ENCODE data around the gene RIBC2.

RIBC2 gene

GRCh38 chr22:45475063-45475747, 61.7 kb downstream of the RIBC2 start:
- DNase-seq (ENCODE audit: low spot score): no peak

DNA sequence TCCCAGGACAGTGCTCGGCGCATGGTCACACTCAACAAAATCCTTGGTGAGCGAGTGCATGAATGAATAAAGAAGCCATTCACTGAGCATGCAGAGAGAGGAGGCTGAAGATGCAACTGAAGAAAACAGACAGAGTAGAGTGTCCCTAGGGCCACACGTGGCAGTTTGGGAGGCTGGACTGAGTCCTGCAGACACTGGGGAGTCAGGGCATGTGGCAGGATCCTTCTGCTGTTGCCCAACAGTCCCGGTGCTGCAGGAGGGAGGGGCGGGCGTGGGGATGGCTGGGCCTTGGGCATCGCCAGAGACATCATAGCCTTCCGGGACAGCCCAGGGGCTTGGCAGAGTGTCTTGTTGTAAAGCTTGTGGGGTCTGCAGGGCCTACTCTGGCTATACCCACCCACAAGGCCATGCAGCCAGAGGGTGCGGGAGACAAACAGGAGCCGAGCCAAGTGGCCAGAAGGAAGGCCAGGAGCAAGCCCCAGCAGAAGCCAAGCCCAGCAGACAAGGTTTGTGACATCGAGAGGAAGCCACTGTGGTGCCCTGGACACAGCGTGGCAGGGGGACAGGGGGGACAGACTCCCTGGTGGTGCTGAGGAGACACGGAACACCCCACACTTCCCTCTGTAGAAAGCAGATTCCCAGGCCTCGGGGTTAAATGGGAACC, 62.5 kb downstream of the RIBC2 start:
- no peak for DNase-seq (ENCODE audit: low spot score)

DNA sequence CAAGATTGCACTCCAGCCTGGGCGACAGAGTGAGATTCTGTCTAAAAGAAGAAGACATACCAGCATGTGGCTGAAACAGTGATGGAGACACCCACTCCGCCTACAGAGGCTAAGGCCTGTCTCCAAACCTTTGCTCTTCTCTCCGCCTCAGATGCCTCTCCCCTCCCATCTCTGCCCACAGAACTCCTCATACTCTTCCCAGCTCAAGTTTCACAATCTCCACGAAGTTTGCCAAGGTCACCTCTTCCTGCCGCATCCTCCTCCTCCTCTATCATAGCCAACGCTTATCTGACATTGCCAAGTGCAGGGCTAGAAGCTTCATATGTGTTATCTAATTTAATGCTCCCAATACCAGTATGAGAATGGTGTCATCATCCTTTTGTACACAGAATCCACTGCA, 63.3 kb downstream of the RIBC2 start:
- no peak for DNase-seq (ENCODE audit: low spot score)

- DNase-seq (ENCODE audit: low spot score): no peak
Measured at GRCh38 chr22:45477366-45478107, 64.0 kb downstream of the RIBC2 start.

- DNase-seq (ENCODE audit: low spot score): no peak
Measured at GRCh38 chr22:45478108-45478771, 64.7 kb downstream of the RIBC2 start.

GRCh38 chr22:45480717-45481116, 67.2 kb downstream of the RIBC2 start:
- no peak for DNase-seq (ENCODE audit: low spot score)

DNA sequence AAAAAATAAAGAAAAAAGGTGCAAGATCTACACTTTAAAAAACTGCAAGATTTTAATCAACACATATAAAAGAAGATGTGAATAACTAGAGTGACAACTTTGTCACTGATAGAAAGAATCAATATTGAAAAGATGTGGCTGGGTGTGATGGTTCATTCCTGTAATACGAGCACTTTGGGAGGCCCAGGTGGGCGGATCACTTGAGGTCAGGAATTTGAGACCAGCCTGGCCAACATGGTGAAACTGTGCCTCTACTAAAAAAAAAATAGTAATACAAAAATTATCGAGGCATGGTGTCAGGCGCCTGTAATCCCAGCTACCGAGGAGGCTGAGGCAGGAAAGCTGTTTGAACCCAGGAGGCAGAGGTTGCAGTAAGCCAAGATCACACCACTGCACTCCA, 68.2 kb downstream of the RIBC2 start:
- no peak for DNase-seq (ENCODE audit: low spot score)
